T-helper 2 cell (primary cell): ENCODE data around the gene IRF4.
"Not testable (repeated sequence)": the region's sequence is repeated elsewhere in the genome, so short reads cannot be mapped to it uniquely, and the experiment has no call there.

Experiments
- DNase-seq, 5 experiments: peaks; one replicate each; pipeline versions ENCODE4 v3.0.0 to v3.0.0-alpha.2; 2012 to 2022

IRF4 gene

DNA sequence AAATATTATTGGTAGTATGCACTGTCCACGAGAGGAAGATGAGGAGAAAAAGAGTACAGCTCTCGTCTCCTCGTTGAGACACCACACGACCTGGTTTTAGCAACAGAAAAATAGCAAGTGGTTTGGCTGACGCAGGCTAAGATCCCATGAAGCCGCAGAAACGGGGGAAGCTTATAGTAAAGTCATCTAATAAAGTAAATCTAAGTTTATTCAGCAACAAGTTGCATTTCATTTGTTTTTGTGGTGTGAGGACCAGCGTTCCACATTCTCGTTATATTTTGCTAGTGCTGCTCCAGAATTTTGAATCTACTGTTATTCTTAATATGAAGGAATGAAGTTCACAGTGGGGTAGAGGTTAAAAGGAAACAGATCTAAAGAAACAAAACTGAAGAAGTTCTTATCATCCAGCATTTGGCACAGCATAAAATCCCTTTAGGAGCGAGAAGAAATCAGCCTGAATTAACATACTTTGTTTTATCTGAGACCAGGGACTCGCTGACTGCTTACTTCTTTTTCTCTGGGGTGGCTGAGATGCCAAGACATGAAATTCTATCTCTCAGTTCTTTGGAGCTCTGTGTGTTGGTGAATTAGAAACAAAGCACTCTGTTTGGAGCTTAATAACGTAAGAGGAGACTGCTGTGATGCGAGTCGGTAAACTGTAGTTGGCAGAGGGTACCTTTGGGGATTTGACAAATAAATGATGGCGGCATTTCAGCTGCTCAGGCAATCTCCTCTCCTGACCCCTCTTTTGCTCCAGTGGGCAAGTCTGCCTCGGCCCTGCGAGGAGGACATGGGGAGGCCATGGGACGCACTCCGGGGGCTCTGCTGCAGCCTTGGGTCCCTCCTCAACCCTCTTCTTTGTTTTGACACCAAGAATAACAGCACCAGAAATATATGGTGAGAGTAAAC is 24.9 kb upstream of the IRF4 start:
- DNase-seq: no peak

DNA sequence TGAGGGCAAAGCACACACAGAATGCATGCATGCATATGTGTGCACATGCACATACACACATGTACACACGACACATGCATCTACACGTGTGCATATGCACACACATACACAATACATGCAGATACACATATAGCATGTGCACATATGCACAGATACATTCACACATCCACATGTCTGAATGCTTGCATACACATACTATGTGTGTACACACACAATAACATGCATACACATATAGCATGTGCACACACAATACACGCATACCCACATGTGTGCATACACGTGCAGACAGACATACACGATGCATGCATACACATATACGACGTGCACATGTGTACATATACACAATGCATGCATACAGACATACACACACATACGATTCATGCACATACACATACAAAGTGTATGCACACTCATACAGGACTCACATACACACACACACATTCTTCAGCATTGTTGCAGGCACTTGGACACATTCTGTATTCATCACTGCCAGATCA is 24.2 kb upstream of the IRF4 start:
- DNase-seq: no peak

DNA sequence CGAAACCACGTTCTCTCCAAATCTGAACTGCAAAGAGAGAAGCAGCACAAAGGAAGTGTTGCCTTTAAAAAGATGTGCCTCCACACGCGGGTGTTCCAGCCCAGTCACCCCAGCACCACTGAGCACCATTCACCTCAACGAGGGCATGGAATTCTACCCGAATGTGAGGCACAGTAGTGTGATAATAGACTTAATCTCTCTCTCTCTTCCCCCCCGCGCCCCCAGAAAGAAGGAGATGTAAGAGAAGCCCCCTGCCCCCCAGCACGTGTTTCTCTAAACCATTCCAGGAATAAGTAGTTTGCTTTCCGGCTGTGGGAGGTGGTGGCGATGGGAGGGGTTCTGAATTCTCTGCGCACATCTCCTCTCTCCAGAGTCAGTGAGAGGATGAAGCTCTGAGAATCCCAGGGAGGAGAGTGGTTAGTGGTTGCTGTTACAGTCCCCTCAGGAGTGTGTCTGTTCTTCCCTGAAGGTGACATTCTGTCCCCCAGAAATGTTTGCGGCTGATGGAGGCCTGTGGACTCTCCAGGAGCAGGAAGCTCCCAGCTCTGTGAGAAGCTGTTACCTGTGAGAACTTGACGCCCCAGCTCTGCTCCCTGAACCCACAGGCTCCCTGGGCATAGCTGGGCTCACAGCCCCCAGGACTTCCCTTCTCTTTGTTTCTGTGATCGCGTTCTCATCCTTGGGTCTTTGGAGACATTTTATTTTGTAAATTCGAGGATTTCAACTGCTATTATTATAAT is 23.5 kb upstream of the IRF4 start:
- DNase-seq: no peak

DNA sequence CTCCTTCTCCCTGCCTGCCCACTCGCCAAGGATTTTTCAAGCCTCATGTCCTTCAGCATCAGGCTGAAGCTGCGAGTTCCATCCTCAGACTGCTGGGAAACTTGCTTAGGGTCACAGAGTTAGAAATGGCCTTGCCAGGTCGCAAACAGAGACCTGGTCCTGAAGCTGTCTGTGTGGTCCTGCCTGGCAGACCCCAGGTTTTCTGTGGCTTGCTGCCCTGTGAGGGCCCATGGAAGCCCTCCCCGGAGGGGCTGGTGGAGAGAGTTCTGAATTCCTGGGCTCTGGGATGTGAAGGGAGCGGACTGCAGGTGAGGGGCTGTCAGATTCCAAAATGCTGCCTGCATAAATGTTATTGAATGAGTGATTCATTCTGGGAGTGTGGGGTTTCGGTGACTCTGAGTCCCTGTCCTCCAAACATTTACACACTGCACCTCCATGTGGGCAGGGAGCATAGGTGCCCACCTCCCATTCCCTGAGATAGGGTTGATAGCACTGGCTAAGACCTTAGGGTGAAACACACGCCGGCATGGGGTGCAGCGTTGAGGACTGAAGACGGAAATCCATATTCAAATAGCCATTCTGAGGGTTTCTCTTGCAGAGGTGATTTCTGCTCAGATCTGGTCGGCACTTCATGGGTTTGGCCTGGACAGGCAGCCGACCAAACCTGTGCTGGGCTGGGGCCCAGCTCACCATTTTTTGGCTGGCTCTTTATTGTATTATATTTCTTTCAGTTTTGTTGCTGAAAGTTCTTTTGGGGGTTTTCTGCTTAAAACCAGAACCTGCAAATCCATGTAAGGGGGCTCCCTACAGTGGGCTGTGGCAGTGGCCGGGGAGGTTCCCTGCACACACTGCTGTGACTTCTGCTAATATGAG is 21.8 kb upstream of the IRF4 start:
- DNase-seq: no peak

DNA sequence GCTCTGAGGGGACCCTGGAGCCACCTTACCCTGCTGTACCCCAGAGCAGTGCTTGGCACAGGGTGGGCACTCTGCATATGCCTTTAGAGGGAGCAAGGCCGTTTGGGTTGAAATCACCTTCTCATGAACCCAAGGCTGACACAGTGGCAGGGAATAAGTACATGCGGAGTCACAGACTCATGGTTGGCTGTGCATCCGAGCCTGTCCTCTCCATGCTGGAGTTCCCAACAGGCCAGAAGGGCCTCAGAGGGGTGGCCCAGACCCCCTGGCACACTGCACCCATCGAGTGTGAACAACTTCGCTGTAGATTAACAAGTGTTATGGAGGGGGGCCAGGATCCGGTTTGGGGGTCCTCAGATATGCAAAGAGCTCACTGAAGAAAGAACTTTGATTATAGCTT is 21.0 kb upstream of the IRF4 start:
- no peak for DNase-seq

DNA sequence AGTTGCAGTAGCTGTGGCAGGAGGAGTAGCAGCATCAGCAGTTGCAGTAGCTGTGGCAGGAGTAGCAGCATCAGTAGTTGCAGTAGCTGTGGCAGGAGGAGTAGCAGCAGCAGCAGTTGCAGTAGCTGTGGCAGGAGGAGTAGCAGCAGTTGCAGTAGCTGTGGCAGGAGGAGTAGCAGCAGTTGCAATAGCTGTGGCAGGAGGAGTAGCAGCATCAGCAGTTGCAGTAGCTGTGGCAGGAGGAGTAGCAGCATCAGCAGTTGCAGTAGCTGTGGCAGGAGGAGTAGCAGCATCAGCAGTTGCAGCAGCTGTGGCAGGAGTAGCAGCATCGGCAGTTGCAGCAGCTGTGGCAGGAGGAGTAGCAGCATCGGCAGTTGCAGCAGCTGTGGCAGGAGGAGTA is 19.7 kb upstream of the IRF4 start:
- DNase-seq: not testable (repeated sequence)

DNA sequence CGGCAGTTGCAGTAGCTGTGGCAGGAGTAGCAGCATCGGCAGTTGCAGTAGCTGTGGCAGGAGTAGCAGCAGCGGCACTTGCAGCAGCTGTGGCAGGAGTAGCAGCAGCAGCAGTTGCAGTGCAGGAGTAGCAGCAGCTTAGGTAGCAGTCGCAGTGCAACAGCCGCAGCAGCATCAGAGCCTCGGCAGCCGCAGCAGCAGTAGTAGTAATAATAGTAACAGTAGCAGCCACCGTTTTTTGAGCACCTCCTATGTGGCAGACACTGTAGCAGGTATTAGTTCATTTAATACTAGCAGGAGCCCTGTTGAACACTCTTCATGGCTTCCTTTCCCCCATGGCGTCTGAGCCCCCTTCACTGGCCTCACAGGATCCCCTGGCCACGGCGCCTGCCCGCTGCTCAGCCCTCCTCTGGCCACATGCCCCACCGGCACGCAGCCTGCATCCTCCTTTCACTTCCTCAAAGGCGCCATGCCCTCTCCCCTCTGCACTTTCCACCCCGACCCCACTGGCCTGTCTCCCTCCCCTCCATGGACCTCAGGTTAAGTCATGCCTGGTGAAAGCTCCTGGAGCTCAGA is 19.1 kb upstream of the IRF4 start:
- DNase-seq: no peak

DNA sequence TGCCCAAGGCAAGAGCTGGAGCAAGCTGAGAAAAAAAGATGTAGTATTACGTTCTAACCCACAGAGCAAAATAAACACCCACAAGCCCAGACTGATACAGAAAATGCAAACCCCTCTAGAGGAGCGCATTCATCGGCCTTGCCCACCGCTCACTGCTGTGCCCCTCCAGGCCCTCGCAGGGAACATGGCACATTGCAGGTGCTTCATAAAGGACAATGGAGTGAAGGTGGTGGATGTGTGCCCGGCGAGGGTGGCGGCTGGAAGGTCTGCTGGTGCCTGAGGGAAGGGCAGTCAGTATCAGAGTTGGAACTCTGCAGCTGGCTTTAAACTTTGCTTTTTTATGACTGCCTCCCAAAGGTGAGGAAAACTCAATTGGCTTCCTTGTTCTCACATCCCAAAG is 18.5 kb upstream of the IRF4 start:
- DNase-seq: no peak

DNA sequence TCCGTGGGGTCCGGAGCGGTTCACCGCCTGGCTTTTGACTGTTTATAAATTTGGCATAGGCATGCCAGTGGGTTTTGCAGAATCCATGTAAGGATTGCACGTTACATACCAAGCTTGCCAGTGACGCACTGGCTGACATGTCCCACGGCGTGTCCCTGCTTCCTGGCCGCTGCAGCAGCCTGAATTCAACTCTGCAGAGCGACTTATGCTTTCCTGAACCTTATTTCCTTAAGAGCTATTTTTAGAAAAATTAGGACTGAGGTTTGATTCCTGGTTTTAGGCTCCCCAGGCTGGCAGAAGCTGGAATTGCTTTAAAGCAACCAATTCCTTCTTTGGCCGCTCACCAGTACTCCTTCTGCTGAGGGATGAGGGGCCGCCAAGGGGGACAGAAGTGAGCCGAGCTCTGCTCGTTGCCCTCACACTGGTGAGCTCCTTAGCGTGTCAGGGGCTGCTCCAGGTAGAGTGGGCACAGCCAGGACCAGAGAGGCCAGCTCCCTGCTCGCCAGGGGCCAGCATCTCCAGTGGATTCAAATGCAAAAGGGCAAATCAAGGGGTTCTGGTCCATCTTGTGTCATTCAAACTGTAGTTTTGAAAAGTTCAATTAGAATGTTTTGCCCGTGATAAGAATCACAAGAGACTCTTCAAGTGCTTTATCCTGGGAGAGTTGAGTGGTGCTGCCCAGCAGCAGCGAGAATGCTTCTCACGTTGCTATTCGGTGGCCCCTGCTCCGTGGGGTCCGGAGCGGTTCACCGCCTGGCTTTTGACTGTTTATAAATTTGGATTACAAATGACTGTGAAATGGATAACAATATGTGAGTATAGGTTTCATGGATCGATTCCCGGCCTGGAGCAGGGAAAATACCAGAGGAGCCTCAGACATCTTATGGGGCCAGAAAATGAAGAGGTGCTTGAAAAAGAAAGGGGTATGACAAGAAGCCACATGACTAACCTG is 17.5 kb upstream of the IRF4 start:
- no peak for DNase-seq

DNA sequence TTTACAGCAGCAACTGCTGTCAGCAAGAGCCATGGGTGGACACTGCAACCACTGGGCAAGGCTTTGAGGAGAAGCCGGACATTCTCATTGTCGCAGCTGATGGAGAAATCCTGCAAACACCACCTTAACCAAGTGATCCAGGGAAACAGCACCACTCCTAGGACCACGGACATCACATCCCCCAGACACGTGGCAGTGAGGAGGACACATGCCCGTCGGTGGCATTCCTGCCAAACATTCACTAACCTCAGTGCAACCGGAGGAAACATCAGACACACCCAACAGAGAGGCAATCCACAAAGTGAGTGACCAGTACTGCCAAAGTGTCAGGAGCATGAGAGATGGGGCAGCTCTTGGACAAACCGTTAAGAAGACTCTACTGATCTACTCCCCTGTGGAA is 16.6 kb upstream of the IRF4 start:
- DNase-seq: no peak

DNA sequence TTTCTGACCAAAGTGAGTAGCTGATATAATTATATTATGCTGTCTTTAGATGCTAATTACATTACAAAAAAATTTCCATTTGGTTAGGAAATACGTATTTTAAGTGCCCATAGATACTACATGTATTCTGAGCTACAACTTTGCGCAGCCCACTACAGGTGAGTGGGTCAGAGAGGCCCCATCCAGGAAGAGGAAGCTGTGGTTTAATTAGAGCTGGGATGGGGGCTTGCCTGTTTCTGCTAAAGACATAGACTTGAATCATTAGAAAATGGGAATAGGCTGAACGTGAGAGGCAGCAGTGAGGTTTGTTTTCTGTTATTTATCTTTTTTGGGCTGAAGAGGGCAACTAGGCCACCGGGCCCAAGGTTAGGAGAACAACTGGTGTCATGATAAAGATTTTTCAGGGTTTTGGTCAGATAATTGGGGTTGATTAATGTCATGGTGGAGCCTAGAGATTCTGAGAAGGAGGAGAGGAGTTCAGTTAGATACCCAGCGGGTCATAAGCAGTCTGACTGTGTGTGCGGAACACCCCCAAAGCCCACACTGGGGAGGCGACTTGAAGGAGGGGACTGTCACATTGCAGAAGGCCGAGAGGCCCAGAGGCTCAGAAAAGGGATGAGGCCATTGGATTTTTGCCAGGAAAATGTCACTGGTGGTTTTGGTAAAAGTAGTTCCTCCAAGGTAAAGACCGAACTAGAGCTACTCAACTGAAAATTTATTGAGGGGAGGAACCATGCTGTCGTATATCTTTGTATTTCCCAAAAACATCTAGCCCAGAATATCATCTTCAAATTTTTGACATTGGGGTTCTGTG is 14.5 kb upstream of the IRF4 start:
- DNase-seq: no peak

DNA sequence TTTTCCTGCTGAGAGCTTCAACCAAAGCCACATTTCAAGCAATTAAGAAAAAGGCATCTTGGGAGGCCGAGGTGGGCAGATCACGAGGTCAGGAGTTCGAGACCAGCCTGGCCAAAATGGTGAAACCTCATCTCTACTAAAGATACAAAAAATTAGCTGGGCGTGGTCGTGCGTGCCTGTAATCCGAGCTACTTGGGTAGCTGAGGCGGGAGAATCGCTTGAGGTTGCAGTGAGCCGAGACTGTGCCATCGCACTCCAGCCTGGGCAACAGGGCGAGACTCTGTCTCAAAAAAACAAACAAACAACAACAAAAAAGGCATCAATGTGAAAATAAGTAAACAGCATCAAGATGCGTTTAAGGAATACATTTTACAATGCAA is 13.9 kb upstream of the IRF4 start:
- not testable (repeated sequence) for DNase-seq

DNA sequence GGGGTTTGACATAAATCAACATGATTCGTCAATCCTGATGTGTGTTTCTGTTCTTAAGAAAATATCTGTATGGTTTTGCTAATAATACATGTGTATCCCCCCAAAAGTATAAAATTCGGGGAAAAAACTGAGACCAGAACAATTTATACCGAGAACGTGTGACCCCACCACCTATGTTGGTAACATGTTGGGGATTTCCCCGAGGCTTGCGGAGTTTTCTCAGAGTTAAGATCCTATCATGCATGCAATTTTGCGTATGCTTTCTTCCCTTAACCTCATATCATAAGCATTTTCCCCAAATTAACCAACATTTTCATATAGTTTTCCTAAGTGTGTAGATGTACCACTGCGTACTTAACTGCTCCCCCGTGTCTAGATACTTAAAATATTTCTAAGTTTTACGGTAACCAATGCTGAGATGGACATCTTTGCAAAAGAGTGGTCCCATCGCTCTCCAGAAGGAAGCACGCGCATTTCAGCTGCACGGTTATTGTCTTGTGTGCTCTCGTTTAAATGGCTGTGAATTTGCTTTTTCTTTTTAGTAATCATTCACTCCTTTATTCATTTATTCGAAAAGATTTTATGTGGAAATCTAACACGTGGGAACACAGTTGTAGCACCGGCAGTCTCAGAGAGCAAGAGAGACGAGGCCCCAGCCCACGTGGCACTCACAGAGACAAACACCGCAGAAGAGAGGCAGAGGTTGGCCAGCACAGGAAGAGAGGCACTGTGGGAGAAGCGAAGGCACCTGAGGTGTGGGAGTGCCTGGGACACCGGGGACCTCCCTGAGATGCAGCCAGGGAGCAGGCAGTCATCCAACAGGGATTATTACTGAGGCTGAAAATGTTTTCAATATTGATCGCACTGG is 13.2 kb upstream of the IRF4 start:
- no peak for DNase-seq

DNA sequence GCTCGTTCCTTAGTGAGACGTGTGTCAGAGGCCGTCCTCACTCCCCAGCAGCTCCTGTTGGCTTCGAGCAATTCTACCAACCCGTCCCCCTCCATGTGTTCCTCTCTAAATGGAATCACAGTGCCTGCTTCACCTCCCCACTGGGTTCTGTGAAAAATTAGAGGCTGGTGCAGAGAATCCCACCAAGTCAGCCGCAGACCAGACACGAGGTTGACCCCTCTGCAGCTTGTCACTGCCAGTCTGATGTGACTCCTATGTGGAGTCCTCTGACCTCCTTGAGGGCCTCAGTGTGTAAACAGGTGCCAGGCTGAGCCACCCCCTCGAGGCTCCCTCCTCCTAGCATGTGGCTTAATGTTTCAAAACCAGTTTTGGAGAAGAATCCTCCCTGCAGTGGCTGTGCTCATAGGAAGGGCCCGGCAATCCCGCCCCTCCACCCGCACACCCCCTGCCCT is 12.6 kb upstream of the IRF4 start:
- DNase-seq: no peak

DNA sequence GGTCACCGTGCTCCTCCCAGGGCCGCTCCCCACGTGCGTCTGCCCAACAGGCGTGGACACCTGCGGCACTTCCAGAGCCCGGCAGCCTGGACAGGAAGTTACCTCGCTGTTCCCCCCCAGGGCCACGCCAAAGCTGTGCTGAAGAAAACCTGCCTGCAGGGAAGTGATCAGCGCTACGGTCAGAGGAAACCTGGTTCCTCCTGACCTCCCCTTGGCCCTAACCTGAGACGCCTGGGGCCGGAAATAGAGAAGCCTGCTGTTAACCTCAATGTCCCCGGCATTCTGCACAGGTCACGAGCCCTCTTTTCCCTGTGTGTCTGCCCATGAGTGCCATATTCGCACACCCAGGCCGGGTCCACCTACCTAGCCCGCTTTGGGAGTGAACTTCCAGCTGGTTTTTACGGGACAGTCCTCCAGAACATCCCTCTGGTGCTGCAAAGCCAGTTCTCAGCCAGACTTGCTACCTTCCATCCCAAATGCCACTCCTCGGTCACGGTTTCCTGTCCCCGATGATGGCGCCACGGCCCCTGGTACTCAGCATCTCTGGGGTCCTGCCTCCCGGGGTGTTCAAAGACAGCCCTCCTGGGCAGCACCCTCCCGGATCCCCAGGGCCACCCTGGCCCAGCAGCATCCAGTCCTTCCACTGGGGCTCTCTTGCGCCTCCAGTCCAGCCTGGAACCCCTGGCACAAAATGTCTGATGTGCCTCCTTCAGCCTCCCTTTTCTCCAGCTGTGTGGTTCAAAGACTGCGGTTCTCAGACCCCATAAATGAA is 12.0 kb upstream of the IRF4 start:
- DNase-seq: no peak

DNA sequence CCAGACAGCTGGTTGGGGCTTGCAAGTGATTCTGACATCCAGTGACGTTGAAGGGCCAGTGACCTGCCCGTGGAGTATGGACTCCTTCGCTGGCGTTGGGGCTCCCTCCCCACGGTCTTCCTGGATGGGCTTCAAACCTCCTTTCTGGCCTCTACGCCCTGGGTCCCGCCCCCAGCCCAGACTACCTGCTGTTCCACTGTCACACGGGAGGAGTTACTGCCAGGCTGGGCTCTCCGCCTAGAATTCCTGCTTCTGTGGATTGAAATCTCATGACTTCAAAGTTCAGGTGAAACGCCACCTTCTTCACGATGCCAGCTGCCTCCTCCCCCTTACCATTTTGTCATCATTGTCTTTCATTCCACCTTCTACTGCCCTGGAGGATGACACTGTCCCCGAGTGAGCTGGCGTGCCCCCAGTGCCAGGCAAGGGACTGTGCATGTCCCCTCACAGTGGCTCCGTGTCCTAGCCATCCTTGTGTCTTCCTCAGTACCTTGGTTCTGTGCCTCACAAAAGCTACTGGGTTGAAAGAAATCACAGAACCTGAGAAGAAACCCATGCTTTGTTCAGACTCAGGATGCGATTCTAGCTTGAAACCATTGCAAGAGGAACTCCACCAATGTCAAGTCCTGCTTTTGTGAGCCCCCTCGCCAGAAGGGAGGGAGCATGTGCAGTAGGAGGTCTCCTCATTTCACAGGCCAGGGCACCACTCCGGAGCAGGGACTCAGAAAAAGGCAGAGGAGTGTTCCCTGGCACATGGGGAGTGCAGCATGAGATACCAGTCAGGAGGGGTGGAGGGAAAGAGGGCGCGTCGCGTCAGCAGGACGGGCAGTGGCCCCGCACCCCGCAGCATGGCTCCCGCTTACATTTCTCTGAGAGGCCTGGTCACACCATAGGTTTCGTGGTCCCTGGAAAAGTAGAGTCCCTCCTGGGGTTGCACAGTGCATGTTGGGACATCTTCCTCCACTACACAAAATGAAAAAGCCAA is 11.0 kb upstream of the IRF4 start:
- DNase-seq: no peak

DNA sequence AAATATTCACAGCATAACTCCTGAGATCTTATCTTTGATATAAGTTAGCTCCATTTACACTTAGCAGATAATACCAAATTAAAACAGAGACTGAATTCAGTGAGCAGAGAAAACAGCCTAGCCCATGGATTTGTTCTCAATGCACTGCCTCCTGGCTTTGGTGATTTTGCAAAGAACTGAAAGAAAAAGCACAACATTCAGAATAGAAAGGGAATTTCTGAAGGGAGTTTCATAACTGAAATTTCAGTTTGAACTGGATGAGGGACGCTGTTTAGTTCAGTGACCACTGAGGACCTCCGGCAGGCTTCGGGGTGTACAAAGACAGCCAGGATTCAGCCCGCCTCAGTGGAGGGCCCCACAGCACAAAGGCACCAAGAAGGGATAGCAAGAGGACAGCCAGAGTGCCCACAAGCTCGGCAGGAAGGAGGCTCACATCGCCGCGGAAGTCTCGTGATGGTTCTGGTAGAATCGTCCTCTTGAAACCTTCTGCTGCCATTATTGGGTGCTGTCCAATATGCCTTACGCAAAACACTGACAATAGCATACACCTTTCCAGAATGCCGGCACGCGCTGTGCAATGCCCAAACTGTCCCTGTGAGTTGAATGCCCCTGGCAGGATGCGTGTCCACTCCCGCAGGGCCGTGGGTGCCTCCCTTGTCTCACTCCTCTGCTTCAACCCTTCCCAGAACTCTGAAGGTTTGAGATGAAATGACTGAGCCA is 9.7 kb upstream of the IRF4 start:
- no peak for DNase-seq
